Stimulated activated CD4-positive, alpha-beta T cell treated with anti-CD3 and anti-CD28 coated beads, Interleukin-12 subunit alpha, Interleukin-12 subunit beta, amount 100 ng/mL, for 4 hours (primary cell): ENCODE measurements around the gene RMDN3.

Experiments used
- DNase-seq: peaks from one replicate; pipeline ENCODE4 v3.0.0-alpha.2; 2020

RMDN3 gene

DNA sequence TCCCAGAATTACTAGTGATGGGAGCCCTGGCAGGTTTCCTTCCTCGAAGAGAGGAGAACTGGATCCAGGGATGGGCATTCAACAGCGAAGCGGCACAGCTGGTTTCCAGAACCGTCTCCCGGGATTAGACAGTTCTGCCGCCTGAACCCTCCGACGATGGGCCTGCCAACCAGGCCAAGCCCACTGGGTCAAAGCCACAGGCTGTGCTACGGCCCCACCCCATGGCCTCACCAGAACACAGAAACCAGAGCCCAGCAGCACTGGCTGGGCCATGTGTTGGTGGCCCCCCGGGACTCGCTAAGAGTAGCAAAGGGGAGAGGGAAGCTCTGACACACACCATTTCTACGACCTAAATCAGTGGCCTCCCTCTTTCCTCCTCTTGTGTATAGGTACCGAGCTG is 17.0 kb upstream of the RMDN3 start:
- DNase-seq = no peak

DNA sequence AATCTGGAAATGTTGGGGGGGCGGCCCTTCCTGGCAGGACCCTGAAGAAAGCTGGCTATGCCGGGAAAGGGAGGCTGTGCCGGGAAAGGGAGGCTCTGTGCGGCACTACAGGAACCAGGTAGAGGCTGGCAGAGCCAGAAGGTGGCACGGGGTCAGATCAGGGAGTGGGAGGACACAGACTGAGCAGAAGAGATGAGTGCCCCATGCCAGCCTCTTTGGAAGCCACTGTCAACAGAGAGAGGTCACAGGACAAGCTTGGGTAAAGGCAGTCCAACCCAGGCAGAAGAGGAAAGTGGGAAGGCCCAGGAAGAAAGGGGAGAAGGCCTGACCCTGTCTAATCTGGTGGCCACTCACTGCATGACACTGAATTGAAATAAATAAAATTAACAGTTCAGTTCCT is 16.2 kb upstream of the RMDN3 start:
- no peak for DNase-seq

DNA sequence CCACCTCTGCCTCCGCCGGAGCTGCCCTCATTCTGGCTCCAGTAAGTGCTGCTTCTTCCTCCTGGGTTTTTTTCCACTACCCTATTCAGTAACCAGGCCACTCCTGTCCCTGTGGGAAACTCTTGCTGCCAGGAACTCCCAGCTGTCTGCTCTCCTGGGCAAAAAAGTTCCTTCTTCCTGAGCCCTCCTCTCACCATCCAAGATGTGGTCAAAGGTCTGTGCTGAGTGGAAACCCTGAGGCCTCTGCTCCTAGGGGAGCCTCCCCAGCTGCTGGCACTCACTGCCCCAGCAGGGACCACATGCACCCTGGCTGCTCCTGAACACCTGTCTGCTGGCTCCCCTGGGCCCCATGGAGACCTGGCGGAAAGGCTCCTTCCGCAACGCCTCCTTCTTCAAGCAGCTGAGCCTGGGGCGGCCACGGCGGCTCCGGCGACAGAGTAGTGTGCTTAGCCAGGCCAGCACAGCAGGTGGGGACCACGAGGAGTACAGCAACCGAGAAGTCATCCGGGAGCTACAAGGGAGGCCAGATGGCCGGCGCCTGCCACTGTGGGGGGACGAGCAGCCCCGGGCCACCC is 15.2 kb upstream of the RMDN3 start:
- DNase-seq = no peak

DNA sequence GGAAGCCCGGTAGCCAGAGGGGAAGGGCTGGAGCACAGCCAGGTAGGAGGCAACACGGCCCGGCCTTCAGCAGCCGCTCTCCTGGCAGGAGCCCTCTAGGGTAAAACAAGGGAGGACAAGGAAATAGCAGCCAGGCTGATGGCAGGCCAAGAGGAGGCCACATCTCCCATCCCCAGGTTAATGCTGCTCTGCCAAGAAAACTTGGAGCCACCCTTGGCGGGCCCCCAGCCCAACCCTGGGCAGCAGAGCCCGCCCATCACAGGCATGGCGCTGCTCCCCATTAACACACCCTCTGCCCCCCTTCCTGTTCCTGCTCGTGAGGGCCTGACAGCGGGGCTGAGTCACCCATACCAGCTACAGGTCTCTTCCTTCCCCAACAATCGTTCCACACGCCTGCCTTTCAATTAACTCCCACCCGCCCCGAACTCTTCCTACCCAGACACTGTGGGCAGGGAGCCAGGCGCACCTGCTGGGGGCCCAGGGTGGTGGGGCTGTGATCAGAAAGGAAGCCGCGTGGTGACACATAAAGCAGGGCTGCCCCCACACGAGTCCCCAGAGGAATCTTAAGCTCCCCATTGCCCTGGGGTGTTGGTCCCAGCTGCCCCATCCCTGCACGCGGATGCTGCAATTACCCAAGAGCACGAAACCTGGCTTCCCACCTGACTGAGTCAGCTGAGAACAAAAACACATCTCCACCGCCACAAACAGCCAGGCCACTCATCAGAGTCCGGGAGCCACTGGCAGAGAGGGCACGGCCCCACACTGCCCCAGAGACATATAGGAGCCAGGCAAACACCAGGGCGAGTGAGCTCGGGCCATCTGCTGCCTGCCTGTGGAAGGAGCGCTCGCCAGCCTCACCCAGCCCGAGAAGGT is 14.5 kb upstream of the RMDN3 start, which contains the start of gene C15orf62:
C15orf62 (plus strand) TSS at position 707 of the 873 bp plus-strand sequence. CDS start 516 bp downstream, outside the sequence.
- DNase-seq = peak; percentile 70

DNA sequence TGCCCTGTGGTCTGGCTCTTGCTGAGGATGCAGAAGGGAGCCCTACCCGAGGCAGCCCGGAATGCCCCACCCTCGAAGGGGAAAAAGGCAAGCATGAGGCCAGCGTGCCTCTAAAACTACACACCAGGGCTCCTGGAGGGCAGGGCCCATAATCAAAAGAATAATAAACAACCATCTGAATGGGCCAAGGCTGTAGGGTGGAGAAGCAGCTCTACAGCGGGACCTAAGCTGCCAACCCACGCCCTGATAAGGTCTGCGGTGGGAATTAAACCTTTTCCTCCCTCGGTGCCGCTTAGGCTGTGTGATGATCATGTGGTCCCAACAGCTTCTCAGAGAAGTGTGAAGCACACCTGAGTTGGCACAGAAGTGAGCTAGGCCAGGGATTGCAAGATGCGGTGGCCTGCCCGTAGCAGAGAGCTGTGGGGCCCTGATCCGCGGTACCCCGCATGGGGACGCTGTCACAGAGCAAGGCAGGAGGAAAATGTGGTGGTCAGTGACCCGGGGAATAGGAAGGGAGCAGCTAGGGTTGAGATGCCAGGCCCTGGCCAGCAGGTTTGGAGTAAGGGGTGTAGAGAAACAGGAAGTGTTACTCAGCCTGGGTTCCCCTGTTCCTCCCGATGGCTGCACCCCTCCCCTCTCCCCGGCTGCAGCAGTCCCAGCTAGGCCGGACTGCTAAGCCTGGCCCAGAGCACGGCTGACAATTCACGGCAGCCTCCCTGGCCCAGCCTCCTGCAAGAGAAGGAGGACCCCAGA is 13.6 kb upstream of the RMDN3 start:
- DNase-seq = no peak

DNA sequence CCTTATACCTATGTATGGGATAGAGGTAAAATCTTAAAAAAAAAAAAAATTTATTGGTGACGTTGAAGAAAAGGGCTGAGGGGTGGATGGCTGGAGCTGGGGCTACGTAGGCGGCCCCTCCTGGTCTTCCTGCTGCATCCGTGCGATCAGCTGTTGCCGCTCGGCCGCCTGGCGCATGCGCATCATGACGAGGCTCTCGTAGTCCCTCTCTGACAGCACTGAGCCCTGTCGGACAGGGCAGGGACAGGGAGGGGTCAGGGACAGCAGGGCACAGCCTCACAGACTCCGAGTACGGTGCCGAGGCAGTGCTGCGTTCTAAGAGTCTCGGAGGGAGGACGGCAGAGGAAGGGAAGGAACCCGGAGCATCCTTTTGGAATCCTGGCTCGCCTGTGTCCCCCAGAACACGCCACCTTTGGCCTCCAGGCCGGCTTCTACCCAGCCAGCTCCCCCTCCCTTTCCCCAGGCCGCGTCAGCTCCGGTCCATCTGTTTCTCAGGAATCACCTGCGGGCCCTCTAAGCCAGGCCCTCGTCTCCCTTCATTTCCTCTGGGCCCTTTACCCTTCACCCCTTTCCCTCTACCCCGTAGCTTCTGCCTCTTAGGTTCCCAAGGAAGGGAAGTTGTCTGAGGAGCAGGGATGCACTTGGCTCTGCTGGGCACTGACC is 12.9 kb upstream of the RMDN3 start:
- DNase-seq = no peak

DNA sequence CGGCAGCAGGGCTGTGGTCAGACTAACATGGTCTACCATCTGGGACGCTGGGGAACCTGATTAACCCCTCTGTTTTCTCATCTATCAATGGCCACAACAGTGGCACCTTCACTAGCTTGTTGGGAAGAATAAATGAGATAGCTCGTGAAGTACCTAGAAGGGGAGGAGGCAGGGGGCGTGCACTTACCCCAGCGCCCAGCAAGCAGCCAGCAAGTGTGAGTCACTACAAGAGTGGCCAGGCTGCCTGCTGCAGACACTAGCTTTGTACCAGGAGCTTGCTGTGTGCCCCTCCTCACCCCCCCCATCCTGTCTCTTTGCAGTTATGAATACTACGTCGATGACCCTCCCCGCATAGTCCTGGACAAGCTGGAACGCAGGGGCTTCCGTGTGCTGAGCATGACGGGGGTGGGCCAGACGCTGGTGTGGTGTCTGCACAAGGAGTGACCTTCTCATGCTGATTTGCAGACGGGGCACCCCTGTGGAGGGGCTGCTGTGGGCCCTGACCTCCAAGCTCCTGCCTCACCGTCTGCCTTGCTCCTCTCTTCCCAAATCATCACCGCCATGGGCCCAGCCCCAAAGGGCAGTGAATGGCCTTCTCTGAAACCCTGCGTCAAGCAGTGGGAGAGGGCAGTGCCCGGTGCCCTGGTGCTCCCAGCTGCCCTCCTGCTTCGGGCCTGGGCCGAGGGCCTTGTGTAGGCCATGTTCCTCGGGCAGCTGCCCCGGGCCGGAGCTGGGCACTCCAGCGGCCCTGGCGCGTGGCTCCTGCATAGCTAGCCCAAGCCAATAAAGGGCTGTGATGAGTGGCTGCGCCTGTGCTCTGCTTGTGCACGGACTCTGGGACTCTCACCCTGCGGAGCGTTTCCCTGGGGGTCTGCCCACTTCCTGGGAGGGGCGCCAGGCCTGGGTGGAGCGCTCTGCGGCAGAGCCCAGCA is 12.1 kb upstream of the RMDN3 start:
- DNase-seq = no peak

DNA sequence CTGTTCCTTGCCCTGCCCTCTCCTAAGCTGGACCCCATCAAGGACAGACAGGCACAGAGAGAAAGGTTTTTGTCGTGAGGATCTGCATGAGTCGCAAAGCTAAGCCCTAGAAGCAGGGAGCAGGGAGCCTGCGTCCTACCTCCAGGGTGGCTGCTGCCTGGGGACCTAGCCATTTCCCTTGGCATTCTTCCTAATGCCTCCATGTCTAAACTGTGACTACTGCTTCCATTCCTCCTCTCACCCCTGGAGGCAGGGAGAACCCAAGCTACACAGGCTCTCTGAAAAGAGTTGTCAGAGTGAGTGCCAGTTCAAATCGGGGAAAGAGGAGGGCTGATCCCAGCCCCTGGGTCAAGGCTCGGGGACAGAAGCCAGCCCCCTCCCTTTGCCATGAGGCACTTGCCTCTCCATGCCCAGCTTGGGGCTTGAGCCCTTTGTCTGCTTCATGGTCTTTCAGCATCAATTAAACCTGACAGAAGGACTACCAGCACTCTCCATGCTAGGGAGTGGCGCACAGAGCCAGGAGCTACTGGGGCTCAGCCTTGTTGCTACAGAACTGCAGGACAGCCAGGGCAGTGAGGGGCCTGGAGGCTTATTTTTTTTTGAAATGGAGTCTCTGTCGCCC is 11.3 kb upstream of the RMDN3 start:
- DNase-seq = no peak

DNA sequence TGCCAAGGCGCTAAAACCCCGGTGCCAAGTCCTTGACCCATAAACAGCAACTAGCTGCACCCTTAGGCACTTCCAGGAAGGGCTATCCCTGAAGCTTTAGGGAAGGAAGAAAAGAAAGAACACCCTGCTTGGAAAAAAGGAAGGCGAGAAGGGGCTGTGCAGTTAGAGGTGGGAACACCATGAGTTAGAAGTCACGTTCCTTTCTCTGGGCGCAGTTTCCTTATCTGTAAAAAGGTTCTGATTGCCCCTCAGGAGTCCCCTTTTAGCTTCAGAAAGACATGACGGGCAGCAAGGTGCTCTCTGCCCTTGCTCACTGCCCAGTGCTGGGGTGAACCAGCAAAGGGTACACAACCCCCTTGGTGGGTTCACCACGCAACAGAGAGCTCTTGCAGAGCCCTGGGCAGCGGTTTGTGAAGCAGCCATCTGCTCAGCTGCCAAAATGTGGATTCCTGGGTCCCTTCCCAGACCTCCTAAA is 9.6 kb upstream of the RMDN3 start:
- no peak for DNase-seq

DNA sequence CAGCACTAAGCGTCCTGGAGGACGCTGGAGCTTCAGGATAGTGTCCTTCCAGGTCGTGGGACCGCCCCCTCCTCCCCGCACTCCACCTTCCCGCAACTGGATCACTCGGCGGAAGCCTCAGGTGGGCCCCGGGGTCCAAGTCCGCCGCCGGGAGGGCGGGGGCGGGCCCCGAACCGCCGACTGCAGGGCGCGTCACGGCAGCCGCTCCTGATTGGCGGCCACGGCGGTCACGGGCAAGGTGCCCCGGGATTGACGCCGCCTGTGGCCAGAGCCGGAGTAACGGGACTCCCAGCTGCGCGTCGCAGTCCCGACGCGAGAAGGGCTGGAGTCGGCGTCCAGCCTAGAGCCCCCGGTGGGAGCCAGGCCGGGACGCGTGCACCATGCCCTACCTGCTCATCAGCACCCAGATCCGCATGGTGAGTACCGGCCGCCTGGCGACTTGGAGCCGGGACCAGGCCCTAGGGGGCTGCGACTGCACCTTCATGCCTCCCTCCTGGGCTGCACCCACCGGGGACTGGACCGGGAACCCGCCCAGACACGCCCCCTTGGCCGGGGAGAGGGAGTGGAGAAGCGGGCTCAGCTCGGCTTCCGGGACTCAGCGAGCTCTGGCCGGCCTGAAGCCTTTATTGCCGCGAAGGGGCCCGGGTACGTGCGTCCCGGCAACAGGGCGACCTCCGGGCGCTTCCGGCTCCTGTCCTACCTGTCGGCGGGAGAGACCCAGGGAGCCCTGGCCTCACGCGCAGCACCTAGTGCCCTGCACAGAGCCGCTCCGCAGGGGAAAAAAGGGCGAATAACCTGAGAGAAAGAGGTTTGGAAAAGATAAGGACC is 9.0 kb upstream of the RMDN3 start, which contains the start of gene GCHFR:
GCHFR (plus strand) TSS at position 268 of the 828 bp plus-strand sequence; CDS start at position 381, 113 bp downstream.
- DNase-seq = peak; percentile 65

DNA sequence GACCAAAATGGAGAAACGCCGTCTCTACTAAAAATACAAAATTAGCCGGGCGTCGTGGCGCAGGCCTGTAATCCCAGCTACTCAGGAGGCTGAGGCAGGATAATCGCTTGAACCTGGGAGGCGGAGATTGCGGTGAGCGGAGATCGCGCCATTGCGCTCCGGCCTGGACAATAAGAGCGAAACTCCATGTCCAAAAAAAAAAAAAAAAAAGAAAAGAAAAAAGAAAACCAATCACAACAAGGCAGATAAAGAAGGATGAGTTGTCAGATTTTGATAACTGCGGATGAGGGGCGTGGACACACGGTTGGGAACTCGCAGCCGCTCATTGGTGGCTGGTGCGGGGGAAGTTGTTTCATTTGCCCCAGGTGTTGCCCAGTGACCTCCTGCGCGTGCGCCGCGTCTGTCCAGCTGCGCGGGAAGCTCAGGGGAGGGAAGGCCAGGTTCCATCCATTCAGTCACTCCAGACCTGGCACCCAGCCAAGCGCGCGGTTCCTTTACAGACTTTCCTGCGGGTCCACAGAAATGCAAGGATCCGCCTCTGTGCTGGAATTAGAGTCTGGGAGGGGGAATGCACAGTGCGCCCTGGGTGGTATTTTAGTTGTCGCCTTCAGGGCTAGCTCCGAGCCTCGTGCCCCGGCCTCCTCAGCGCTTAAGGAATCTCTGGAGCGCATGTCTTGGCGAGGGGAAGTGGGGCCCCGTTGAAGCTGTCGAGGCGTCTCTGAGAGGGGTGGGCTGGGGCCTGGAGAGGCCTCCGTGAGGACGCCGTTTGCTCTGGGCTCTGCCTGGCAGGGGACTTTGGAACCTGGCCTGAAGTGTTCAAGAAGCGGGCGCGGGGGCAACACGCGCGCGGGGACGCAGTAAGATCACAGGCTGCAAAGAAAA is 8.1 kb upstream of the RMDN3 start:
- peak; percentile 29 for DNase-seq

DNA sequence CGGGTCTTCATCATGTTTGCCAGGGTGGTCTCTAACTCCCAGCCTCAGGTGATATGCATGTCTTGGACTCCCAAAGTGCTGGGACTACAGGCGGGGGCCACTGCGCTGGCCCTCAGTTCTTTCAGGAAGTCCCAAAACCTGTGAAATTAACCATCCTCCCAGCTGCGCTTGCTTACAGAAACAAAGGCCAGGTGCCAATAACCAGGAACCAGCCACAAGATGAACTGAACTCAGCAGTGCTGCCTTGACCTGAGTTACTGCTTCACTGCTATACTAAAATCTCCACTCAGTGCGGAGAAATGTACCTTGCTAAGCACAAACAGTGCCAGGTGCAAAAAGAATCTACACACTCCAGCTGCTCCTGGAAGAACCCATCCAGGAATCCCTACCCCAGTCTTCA is 4.9 kb upstream of the RMDN3 start:
- DNase-seq = no peak

DNA sequence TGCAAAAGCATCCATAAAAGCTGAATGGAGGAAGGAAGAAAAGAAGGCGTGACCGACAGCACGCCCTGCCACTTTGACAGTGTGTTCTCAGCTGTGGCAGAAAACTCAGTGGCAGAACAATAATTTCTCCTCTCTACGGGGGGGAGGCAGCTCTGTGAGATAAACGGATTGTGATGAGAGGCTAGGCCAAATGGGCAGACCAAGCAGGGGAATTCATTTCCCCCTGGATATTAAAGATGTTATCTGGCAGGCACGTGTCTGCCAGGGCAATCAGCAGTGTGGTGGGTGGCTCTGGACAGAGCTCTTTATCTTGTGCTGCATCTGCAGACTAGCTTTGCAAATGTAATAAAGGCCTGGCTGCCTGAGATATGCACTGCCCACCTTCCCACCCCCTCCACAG is 1.9 kb upstream of the RMDN3 start:
- DNase-seq = no peak

DNA sequence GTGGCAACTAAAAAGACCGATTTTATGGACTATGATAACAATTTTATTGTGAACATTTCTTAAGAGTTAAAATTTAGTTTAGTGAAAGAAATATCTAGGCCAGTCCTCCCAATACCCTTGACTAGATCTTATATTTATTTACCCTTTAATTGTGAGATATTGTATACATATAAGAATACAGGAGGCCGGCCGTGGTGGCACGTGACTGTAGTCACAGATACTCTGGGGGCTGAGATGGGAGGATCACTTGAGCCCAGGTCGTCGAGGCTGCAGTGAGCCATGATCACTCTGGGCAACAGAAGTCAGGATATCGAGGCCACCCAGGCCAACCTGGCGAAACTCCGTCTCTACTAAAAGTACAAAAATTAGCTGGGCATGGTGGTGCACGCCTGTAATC is 756 bp upstream of the RMDN3 start:
- DNase-seq = no peak

DNA sequence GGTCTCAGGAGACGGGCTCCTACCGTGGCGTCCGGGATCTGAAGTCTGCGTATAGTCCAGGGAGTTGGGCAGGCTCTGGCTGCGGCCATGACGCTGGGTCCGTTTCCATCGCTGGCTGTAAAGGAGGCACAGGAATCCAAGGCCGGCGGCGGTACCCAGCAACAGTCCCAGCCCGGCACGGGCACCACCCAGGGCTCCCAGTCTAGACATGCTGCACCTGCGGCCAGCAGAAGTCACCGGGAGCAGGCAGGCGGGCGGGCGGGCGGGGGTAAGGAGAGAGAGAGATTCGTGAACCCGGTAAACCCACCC is 526 bp downstream of the RMDN3 start:
- no peak for DNase-seq

DNA sequence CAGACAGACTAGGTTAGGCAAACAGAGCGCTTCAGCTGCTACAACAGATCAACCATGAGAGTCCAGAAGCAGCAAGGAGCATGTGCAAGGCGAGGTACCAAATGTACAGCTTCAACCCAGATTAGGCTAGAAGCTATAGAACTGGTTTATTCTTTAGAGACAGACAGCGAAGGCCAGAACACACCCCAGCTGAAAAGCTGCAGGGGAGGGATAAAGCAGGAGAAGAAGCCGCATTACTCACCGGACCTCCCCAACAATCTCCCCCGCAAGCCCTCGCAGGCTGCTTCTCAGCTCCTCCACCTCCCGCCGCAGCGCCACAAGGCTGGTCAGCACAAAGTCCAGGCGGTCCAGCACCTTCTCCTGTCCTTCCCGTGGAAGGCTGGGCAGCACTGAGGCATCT is 3.3 kb downstream of the RMDN3 start:
- no peak for DNase-seq

DNA sequence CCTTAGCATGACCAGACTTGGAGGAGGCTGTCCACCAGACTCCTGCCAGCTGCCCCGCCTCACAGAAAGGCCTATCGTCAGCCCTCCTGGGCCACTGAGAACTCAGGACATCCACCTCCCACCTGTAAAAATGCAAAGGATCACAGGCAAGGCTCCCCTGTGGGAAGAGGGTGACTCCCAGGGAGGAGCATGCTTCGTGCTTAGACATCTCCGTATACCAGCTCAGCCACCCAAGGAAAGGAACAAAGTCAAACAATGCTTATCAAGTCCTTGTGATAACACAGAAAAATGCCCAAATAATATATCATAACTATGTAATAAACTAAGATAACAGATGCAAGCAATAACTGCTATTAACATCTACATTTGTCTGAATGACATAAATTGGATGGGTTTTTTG is 4.2 kb downstream of the RMDN3 start:
- DNase-seq = no peak

DNA sequence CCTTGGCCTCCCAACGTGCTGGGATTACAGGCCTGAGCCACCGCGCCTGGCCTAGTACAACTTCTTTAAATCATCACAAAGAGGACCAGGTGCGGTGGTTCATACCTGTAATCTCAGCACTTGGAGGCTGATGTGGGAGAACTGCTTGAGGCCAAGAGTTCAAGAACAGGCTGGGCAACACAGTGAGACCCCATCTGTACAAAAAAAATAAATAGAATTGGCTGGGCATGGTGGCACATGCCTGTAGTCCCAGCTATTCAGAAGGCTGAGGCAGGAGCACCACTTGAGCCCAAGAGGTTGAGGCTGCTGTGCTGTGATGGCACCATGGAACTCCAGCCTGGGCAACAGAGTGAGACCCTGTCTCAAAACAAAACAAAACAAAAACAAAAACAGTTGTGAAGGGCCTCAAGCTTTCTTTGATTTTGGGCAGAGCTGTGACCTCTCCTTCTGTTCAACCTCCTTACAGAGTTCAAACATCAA is 5.9 kb downstream of the RMDN3 start:
- DNase-seq = no peak
